CD14-positive monocyte (primary cell): ENCODE results near the gene PKP4. TPM values are rescaled to one million over a fixed set of nuclear protein-coding genes. Genes with fewer than 3 reads are reported as not detected.

ENCODE experiments used
- DNase-seq, 3 donors: peaks; one replicate each; pipeline ENCODE4 v3.0.0-alpha.2; 2011 to 2022
- H2AFZ ChIP-seq: 2 replicates; pipeline ENCODE4 v1.6.0; 2012; ENCODE audit warnings: mild to moderate bottlenecking, low read depth, low read length, inconsistent platforms; ENCODE audit not compliant: insufficient read depth, poor library complexity, severe bottlenecking
- H3K27ac ChIP-seq, 2 donors: 1 replicate in 1 of 2; 2 replicates in 1 of 2; pipeline ENCODE4 v1.5.1; 2012 to 2013; ENCODE audit warnings: low read length in 2 of 2, control low read depth in 1 of 2, inconsistent platforms in 1 of 2, low read depth in 1 of 2, mild to moderate bottlenecking in 1 of 2
- H3K27me3 ChIP-seq, 2 donors: one replicate each; pipeline versions ENCODE4 v1.6.0 to v1.6.1; 2011 to 2013; ENCODE audit warnings: low read length in 2 of 2; ENCODE audit not compliant: control insufficient read depth in 2 of 2, insufficient read depth in 2 of 2
- H3K36me3 ChIP-seq, 2 donors: replicated peaks in 1 of 2; 1 replicate in 1 of 2; 2 replicates in 1 of 2; pipeline versions ENCODE4 v1.5.1 to v1.6.1; 2012 to 2013; ENCODE audit warnings: low read length in 2 of 2, control low read depth in 1 of 2, inconsistent platforms in 1 of 2, mild to moderate bottlenecking in 1 of 2; ENCODE audit not compliant: insufficient read depth in 2 of 2, control insufficient read depth in 1 of 2
- H3K4me1 ChIP-seq, 2 donors: 1 replicate in 1 of 2; 2 replicates in 1 of 2; pipeline versions ENCODE4 v1.5.1 to v1.6.1; 2012 to 2013; ENCODE audit warnings: low read length in 2 of 2, control low read depth in 1 of 2, inconsistent platforms in 1 of 2, mild to moderate bottlenecking in 1 of 2, moderate library complexity in 1 of 2; ENCODE audit not compliant: insufficient read depth in 2 of 2, control insufficient read depth in 1 of 2
- H3K4me2 ChIP-seq: replicated peaks from 2 replicates; pipeline ENCODE3; 2012; ENCODE audit warnings: low read length, moderate library complexity, mild to moderate bottlenecking; ENCODE audit not compliant: poor library complexity, severe bottlenecking; ENCODE audit errors: extremely low read depth
- H3K4me3 ChIP-seq, 3 experiments: fragments of 200-600 bp in 1 of 3; sonication (generic) in 1 of 3; replicated peaks in 1 of 3; 1 replicate in 2 of 3; 2 replicates in 1 of 3; pipeline ENCODE4 v1.5.1; 2011 to 2013; ENCODE audit warnings: low read length in 3 of 3, mild to moderate bottlenecking in 3 of 3, control low read depth in 2 of 3, low read depth in 2 of 3, inconsistent platforms in 1 of 3, moderate library complexity in 1 of 3
- H3K79me2 ChIP-seq: 2 replicates; pipeline ENCODE4 v1.6.0; 2012; ENCODE audit warnings: mild to moderate bottlenecking, control low read depth, inconsistent platforms, low read length, moderate library complexity; ENCODE audit not compliant: insufficient read depth
- H3K9ac ChIP-seq: 2 replicates; pipeline ENCODE4 v1.6.0; 2017; ENCODE audit warnings: low read length, mild to moderate bottlenecking; ENCODE audit not compliant: insufficient read depth, poor library complexity, severe bottlenecking
- H3K9me3 ChIP-seq, 2 donors: replicated peaks in 1 of 2; 1 replicate in 1 of 2; 2 replicates in 1 of 2; pipeline versions ENCODE4 v1.5.1 to v1.6.1; 2012 to 2013; ENCODE audit warnings: low read length in 2 of 2, control low read depth in 1 of 2; ENCODE audit not compliant: control insufficient read depth in 1 of 2, insufficient read depth in 1 of 2
- H4K20me1 ChIP-seq: 2 replicates; pipeline ENCODE4 v1.6.0; 2012; ENCODE audit warnings: mild to moderate bottlenecking, low read length, control low read depth, moderate library complexity; ENCODE audit not compliant: insufficient read depth
- H3K27ac Mint-ChIP-seq, 7 donors: one replicate each; pipeline ENCODE4 v1.8.0; 2020; ENCODE audit warnings: mild to moderate bottlenecking in 7 of 7, mixed read lengths in 7 of 7, moderate library complexity in 6 of 7, inconsistent platforms in 2 of 7
- H3K27me3 Mint-ChIP-seq, 3 donors: one replicate each; pipeline ENCODE4 v1.8.0; 2021 to 2022; ENCODE audit warnings: low read depth in 3 of 3, mild to moderate bottlenecking in 3 of 3, mixed read lengths in 3 of 3, moderate library complexity in 3 of 3, inconsistent platforms in 1 of 3
- H3K36me3 Mint-ChIP-seq, 2 donors: one replicate each; pipeline ENCODE4 v1.8.0; 2020; ENCODE audit warnings: mixed read lengths in 2 of 2, inconsistent platforms in 1 of 2, mild to moderate bottlenecking in 1 of 2
- H3K4me1 Mint-ChIP-seq: one replicate; pipeline ENCODE4 v1.8.0; 2020; ENCODE audit warnings: mild to moderate bottlenecking, mixed read lengths
- H3K4me3 Mint-ChIP-seq, 2 donors: one replicate each; pipeline ENCODE4 v1.8.0; 2020; ENCODE audit warnings: mild to moderate bottlenecking in 2 of 2, mixed read lengths in 2 of 2, moderate library complexity in 1 of 2
- H3K9me3 Mint-ChIP-seq, 7 donors: one replicate each; pipeline ENCODE4 v1.8.0; 2020 to 2022; ENCODE audit warnings: mixed read lengths in 7 of 7, mild to moderate bottlenecking in 6 of 7, moderate library complexity in 6 of 7, inconsistent platforms in 2 of 7
- WGBS: methylation state at CpG from one replicate; pipeline ENCODE4 v1.1.5; 2013; ENCODE audit warnings: missing lambda C conversion rate; ENCODE audit not compliant: insufficient coverage; 5-methylcytosine and 5-hydroxymethylcytosine counted together
- intact Hi-C, 2 donors: fragments of 100-400 bp; cut with micrococcal nuclease; formaldehyde crosslinking; loops; one replicate each; pipeline versions ENCODE4 v1.15.0 to v1.15.1; 2023
- polyA plus RNA-seq, 3 donors: library from polyadenylated mRNA; depleted of rRNA in 1 of 3; unstranded in 2 of 3; stranded (reverse) in 1 of 3; fragments of 300-500 nt in 2 of 3; fragments of >200 nt in 1 of 3; fragmentation: Illumina TruSeq in 2 of 3; gene quantifications; 1 replicate in 2 of 3; 2 replicates in 1 of 3; pipeline ENCODE4 v1.2.3, GENCODE V29; 2012 to 2021
- TF ChIP-seq, protein P1 (sequence below): fragments of 200-600 bp; IDR thresholded peaks from one replicate; pipeline ENCODE4 v1.8.0; 2022; ENCODE audit warnings: antibody characterized with exemption, mild to moderate bottlenecking

The PKP4 gene
- polyA plus RNA-seq, 3 donors = 0.33 to 9.4 (median 0.73) TPM

DNA sequence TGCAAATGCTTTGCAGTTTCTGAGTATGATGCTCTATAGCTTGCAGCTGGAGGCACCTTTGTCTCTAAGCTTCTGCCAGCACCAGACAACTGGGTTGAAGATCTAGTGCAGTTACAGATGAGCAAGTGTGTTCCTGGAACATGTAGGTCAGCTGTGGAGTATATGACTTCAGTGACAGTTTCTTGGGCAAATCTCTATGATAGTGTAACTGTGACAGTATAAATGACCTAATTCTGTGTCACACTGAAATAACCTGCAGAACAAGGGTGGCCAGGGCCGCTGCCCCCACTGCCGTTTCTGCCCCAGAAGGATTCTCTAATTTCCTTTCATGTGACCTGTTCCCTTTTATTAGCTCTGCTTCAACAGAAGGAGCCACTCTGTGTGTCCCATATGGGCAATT is 193.1 kb downstream of the PKP4 start:
- no peak for DNase-seq
- TF ChIP-seq, protein P1, sequence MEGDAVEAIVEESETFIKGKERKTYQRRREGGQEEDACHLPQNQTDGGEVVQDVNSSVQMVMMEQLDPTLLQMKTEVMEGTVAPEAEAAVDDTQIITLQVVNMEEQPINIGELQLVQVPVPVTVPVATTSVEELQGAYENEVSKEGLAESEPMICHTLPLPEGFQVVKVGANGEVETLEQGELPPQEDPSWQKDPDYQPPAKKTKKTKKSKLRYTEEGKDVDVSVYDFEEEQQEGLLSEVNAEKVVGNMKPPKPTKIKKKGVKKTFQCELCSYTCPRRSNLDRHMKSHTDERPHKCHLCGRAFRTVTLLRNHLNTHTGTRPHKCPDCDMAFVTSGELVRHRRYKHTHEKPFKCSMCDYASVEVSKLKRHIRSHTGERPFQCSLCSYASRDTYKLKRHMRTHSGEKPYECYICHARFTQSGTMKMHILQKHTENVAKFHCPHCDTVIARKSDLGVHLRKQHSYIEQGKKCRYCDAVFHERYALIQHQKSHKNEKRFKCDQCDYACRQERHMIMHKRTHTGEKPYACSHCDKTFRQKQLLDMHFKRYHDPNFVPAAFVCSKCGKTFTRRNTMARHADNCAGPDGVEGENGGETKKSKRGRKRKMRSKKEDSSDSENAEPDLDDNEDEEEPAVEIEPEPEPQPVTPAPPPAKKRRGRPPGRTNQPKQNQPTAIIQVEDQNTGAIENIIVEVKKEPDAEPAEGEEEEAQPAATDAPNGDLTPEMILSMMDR = no peak
- peaks cover 5 to 22% of the 10 kb centered on the region in 2 donors for H3K36me3 Mint-ChIP-seq

DNA sequence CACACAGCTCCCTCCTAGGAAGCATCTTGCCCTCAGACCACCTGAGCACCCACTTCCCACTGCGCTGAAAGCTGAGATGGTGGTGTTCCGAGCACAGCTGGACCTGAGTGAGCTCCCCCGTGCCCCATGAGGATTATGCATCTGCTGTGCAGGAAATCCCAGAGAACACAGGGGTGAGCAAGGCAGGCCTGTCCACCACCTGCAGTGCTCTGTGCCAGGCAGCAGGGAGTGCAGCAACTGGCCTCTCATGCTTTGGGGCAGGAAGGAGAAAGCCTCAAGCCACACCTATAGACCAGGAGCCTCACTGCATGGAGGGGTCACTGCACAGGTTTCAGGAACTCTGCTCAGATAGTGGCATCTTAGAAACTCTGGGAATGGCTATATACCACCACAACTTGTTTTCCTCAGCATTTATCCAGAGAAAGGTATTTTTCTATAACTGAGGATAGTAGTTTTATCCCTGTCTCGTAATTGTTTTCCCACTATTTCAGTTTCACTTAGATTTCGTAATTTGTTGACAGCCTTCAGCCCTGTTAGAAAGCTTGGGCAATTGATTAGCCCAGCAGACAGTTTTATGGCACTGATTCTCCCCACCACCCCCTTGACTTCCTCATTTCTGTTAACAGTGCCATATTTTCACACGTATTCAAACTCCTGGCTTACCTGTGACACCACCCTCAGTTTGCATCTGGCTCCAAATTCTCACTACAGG is 194.1 kb downstream of the PKP4 start:
- intact Hi-C loops = no loop called here
- Mint-ChIP-seq H3K4me1 (peaks cover 8% of the 10 kb centered on the region), H3K4me3 (no peak overlapping the region), H3K36me3 (peaks cover 5 to 15% of the 10 kb centered on the region in 2 donors), H3K27ac (peak overlapping the region in 1 of 7 donors; percentile 52), H3K9me3 (no peaks in the 10 kb centered on the region), H3K27me3 (peaks cover 0 to 2% (median 1%) of the 10 kb centered on the region in 3 donors)
- no peaks in the 10 kb centered on the region for H3K9me3 ChIP-seq
- H3K4me2 ChIP-seq = no peak overlapping the region
- no peak overlapping the region for H3K4me3 ChIP-seq
- no peak for DNase-seq
- TF ChIP-seq, protein P1 = no peak
- H3K4me1 ChIP-seq = no peaks in the 10 kb centered on the region
- peaks cover 0 to 13% of the 10 kb centered on the region in 2 donors for H3K36me3 ChIP-seq
- no peaks in the 10 kb centered on the region for H3K79me2 ChIP-seq
- no peaks in the 10 kb centered on the region for H4K20me1 ChIP-seq
- no peaks in the 10 kb centered on the region for H3K27me3 ChIP-seq
- peak overlapping the region in 1 of 2 donors; percentile 38 for H3K27ac ChIP-seq
- 78% methylated on average over 5 of the region's 6 CpGs for whole genome bisulfite sequencing
- H3K9ac ChIP-seq = no peak overlapping the region
- H2AFZ ChIP-seq = no peak overlapping the region

More for the DNA sequence above, 193.1 kb downstream of the PKP4 start:
- no peak overlapping the region for H3K27ac Mint-ChIP-seq
- no peaks in the 10 kb centered on the region for H3K9me3 ChIP-seq
- H3K27ac ChIP-seq = no peak overlapping the region
- H3K4me3 ChIP-seq = no peak overlapping the region
- H2AFZ ChIP-seq = no peak overlapping the region
- H3K9me3 Mint-ChIP-seq = no peaks in the 10 kb centered on the region
- intact Hi-C loops = no loop called here
- peaks cover 8% of the 10 kb centered on the region for H3K4me1 Mint-ChIP-seq
- H3K79me2 ChIP-seq = no peaks in the 10 kb centered on the region
- no peaks in the 10 kb centered on the region for H3K4me1 ChIP-seq
- H3K27me3 ChIP-seq = no peaks in the 10 kb centered on the region
- no CpG with 5 or more reads among the region's 2 CpGs for WGBS
- H3K4me2 ChIP-seq = no peak overlapping the region
- no peak overlapping the region for H3K4me3 Mint-ChIP-seq
- no peak overlapping the region for H3K9ac ChIP-seq
- peaks cover 0 to 13% of the 10 kb centered on the region in 2 donors for H3K36me3 ChIP-seq
- H4K20me1 ChIP-seq = no peaks in the 10 kb centered on the region
- H3K27me3 Mint-ChIP-seq = peaks cover 0 to 2% (median 1%) of the 10 kb centered on the region in 3 donors
